Glutamatergic neuron (in vitro differentiated cells): ENCODE measurements around the gene STK33. TPM values are rescaled to one million over a fixed set of nuclear protein-coding genes. Genes with fewer than 3 reads are reported as not detected.

Experiments used
- DNase-seq: peaks from one replicate; pipeline ENCODE4 v3.0.0; 2022
- H3K27ac Mint-ChIP-seq: one replicate; pipeline ENCODE4 v1.8.0; 2020; ENCODE audit warnings: mild to moderate bottlenecking, mixed read lengths, inconsistent platforms; ENCODE audit not compliant: unreplicated experiment
- H3K27me3 Mint-ChIP-seq: one replicate; pipeline ENCODE4 v1.8.0; 2020; ENCODE audit warnings: mild to moderate bottlenecking, moderate library complexity, mixed read lengths, inconsistent platforms; ENCODE audit not compliant: unreplicated experiment
- H3K36me3 Mint-ChIP-seq: one replicate; pipeline ENCODE4 v1.8.0; 2020; ENCODE audit warnings: mild to moderate bottlenecking, mixed read lengths, inconsistent platforms; ENCODE audit not compliant: unreplicated experiment
- H3K4me1 Mint-ChIP-seq: one replicate; pipeline ENCODE4 v1.8.0; 2020; ENCODE audit warnings: mild to moderate bottlenecking, low read depth, mixed read lengths, inconsistent platforms; ENCODE audit not compliant: unreplicated experiment
- H3K4me3 Mint-ChIP-seq: one replicate; pipeline ENCODE4 v1.8.0; 2020; ENCODE audit warnings: mild to moderate bottlenecking, mixed read lengths, inconsistent platforms; ENCODE audit not compliant: unreplicated experiment
- H3K9me3 Mint-ChIP-seq: one replicate; pipeline ENCODE4 v1.8.0; 2020; ENCODE audit warnings: mild to moderate bottlenecking, moderate library complexity, mixed read lengths, inconsistent platforms; ENCODE audit not compliant: unreplicated experiment
- CTCF ChIP-seq: fragments of 200-600 bp; sonication (generic); IDR thresholded peaks from one replicate; pipeline ENCODE4 v1.5.0; 2021; ENCODE audit not compliant: partially characterized antibody, unreplicated experiment
- total RNA-seq: library from RNA; stranded (reverse); fragmentation: NEBNext Ultra II Directional; extraction: Animal tissue kit (Norgen Biotek cat#: 25700); gene quantifications from one replicate; pipeline ENCODE4 v1.2.1, GENCODE V29; 2021; ENCODE audit not compliant: unreplicated experiment

The STK33 gene
- total RNA-seq, 1 donor from 2014 or later = 8.5 TPM

- Mint-ChIP-seq H3K27me3 (peaks cover 9% of the 10 kb centered on the region), H3K36me3 (peaks cover 14% of the 10 kb centered on the region), H3K4me1 (peaks cover 4% of the 10 kb centered on the region), H3K27ac (no peak overlapping the region), H3K4me3 (no peak overlapping the region), H3K9me3 (peaks cover 12% of the 10 kb centered on the region)
- TF ChIP-seq CTCF = no peak
- no peak for DNase-seq
These were observed 70.6 kb downstream of the STK33 start for GRCh38 chr11:8523396-8523795.

- Mint-ChIP-seq H3K27ac (no peak overlapping the region), H3K27me3 (peaks cover 2% of the 10 kb centered on the region), H3K4me1 (no peaks in the 10 kb centered on the region), H3K4me3 (no peak overlapping the region), H3K9me3 (peaks cover 5% of the 10 kb centered on the region), H3K36me3 (peaks cover 22% of the 10 kb centered on the region)
- TF ChIP-seq CTCF = no peak
- no peak for DNase-seq
These were observed 81.5 kb downstream of the STK33 start for GRCh38 chr11:8512547-8512946.

GRCh38 chr11:8503910-8504364 is 90.1 kb downstream of the STK33 start:
- Mint-ChIP-seq H3K27ac (no peak overlapping the region), H3K4me1 (no peaks in the 10 kb centered on the region), H3K27me3 (no peaks in the 10 kb centered on the region), H3K9me3 (no peaks in the 10 kb centered on the region), H3K4me3 (no peak overlapping the region), H3K36me3 (no peaks in the 10 kb centered on the region)
- TF ChIP-seq CTCF = no peak
- no peak for DNase-seq

- Mint-ChIP-seq H3K27ac (no peak overlapping the region), H3K9me3 (no peaks in the 10 kb centered on the region), H3K4me3 (no peak overlapping the region), H3K4me1 (no peaks in the 10 kb centered on the region), H3K27me3 (no peaks in the 10 kb centered on the region), H3K36me3 (no peaks in the 10 kb centered on the region)
- no peak for TF ChIP-seq CTCF
- no peak for DNase-seq
These were observed 92.2 kb downstream of the STK33 start for GRCh38 chr11:8501836-8502235.

GRCh38 chr11:8488395-8488794 is 105.6 kb downstream of the STK33 start:
- no peak overlapping the region for H3K27ac Mint-ChIP-seq
- no peak for DNase-seq
- no peaks in the 10 kb centered on the region for H3K27me3 Mint-ChIP-seq
- peaks cover 17% of the 10 kb centered on the region for H3K36me3 Mint-ChIP-seq
- H3K9me3 Mint-ChIP-seq = no peaks in the 10 kb centered on the region
- no peaks in the 10 kb centered on the region for H3K4me1 Mint-ChIP-seq
- TF ChIP-seq CTCF = no peak
- no peak overlapping the region for H3K4me3 Mint-ChIP-seq
